PFSK-1 (cell line): Measurements from ENCODE around the gene RPH3AL.

Experiments
- FOXP2 ChIP-seq: optimal IDR thresholded peaks from 2 replicates; pipeline ENCODE3; 2011; ENCODE audit warnings: borderline replicate concordance, control low read depth, inconsistent platforms; ENCODE audit not compliant: insufficient read depth; ENCODE audit errors: extremely low read length, extremely low read depth
- POLR2AphosphoS5 ChIP-seq: IDR thresholded peaks from 2 replicates; pipeline ENCODE4 v1.6.1; 2012; ENCODE audit warnings: low read depth, mild to moderate bottlenecking, control low read depth, low read length, moderate library complexity
- SIN3A ChIP-seq: IDR thresholded peaks from 2 replicates; pipeline ENCODE4 v1.6.1; 2012; ENCODE audit warnings: mild to moderate bottlenecking, low read length, moderate library complexity, borderline replicate concordance; ENCODE audit not compliant: insufficient read depth
- TAF1 ChIP-seq: IDR thresholded peaks from 2 replicates; pipeline ENCODE4 v1.6.1; 2012; ENCODE audit warnings: low read length, control low read depth, borderline replicate concordance; ENCODE audit not compliant: insufficient read depth
- TF ChIP-seq, protein P1 (sequence below), 2 experiments: IDR thresholded peaks; 2 replicates each; pipeline versions ENCODE4 v1.6.1 to v1.8.0; 2011 to 2012; ENCODE audit warnings: low read depth in 2 of 2, low read length in 2 of 2, control low read depth in 1 of 2, inconsistent platforms in 1 of 2, mild to moderate bottlenecking in 1 of 2, moderate library complexity in 1 of 2; ENCODE audit not compliant: insufficient read depth in 1 of 2

- TF ChIP-seq POLR2AphosphoS5 (no peak), SIN3A (no peak), TAF1 (no peak), FOXP2 (no peak)
- TF ChIP-seq, protein P1, sequence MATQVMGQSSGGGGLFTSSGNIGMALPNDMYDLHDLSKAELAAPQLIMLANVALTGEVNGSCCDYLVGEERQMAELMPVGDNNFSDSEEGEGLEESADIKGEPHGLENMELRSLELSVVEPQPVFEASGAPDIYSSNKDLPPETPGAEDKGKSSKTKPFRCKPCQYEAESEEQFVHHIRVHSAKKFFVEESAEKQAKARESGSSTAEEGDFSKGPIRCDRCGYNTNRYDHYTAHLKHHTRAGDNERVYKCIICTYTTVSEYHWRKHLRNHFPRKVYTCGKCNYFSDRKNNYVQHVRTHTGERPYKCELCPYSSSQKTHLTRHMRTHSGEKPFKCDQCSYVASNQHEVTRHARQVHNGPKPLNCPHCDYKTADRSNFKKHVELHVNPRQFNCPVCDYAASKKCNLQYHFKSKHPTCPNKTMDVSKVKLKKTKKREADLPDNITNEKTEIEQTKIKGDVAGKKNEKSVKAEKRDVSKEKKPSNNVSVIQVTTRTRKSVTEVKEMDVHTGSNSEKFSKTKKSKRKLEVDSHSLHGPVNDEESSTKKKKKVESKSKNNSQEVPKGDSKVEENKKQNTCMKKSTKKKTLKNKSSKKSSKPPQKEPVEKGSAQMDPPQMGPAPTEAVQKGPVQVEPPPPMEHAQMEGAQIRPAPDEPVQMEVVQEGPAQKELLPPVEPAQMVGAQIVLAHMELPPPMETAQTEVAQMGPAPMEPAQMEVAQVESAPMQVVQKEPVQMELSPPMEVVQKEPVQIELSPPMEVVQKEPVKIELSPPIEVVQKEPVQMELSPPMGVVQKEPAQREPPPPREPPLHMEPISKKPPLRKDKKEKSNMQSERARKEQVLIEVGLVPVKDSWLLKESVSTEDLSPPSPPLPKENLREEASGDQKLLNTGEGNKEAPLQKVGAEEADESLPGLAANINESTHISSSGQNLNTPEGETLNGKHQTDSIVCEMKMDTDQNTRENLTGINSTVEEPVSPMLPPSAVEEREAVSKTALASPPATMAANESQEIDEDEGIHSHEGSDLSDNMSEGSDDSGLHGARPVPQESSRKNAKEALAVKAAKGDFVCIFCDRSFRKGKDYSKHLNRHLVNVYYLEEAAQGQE (IDR thresholded peaks at IDR 0.05; ENCODE audit: insufficient read depth in 1 of 2, low read depth in 2 of 2, low read length in 2 of 2): no peak
Observed at GRCh38 chr17:300881-301280, 51.7 kb downstream of the RPH3AL start.
